DMS153 (cell line): Measurements from ENCODE around the gene CALR3.
"Not testable (repeated sequence)": the region's sequence is repeated elsewhere in the genome, so short reads cannot be mapped to it uniquely, and the experiment has no call there.

Experiments
- DNase-seq: peaks from one replicate; lab custom pipeline; 2025; lab: John Stamatoyannopoulos, UW

Gene CALR3

DNA sequence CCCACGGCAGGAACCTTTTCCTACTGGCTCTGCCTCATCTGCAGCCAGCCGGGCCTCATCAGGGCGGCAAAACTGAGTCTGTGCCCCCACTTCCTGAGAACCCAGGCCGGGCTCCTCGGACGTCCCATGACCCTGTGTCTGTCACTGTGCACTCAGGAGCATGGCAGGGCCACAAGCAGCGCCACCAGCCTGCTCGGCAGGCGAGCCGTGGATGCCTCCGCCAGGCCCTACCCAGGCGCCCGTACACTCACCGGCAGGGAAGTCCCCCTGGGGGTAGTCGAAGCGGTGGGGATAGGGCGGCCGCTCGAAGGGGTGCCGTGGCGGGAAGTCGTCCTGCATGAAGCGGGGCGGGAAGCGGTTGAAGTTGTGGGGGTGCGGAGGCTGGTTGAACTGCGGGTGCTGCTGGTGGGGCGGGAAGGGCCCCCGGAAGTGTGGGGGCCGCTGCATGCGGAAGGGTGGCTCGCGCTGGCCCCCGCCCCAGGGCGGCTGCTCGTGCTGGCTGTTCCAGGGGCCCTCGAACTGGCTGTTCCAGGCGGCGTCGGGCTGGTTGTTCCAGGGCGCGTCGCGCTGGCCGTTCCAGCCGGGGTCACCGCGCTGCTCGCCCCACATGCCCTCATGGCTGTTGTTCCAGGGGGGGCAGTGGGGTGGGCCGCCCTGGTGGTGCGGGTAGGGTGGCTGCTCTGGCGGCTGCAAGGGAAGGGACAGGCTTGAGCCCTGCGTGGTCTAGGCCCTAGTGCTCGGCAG lies 29.2 kb upstream of the CALR3 start:
- DNase-seq = no peak

GRCh38 chr19:16522559-16523377 lies 26.8 kb upstream of the CALR3 start:
- no peak for DNase-seq

DNA sequence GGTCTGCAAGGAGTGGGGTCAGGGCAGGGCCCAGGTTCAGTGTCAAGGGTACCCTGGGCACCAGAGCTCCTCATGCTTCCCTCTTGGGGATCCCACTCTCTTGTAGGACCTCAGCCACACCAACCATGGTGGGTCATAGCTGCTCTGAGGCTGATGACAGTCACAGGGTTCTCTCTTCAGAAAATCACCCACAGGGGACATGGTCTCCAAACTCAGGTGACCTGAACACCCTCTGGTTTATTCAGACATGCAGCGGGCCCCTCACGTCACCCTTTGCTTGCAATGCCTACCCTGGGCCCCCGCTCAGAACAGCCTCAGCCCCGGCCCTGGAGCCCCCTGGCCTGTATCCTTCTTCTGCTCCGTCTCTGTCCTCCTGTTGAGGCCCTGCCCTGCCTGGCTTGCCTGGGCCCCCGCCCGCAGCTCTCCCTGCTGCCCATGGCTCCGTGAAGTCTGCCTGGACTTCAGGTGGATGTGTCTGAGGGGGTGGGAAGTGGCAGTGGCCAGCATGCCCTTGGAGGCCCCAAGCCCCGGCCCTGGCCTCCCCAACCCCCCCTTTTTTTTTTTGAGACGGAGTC lies 25.8 kb upstream of the CALR3 start:
- no peak for DNase-seq

DNA sequence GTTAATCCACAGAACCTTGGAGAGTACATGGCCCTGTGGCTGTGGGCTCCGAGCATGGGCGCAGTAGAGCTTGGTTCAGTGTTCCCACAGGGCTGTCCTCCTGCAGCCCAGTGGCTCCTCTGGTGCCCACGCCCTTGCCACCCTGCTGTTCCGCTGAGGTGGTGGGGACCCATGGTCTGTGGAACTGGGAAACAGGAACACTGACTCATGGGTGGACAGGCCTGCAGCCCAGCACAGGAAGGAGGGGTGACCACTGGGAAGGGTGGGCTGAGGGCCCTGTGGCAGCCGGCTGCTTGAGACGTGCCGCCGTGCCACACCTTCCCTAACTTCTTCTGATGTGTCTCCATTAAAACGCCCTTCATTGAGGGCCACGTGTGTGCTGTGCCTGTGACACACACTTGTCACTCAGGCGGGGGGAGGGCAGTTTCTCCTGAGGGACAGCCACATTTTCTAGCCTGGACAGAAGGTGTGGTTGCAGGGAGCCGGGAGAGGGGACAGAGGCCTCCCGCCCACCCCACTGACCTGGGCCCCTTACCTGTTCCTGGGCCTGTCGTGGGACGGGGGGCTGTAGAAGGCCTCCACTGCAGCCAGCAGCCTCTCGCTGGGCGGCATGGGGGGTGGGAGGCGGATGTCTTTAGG lies 25.1 kb upstream of the CALR3 start:
- DNase-seq = no peak

GRCh38 chr19:16520074-16520973 lies 24.4 kb upstream of the CALR3 start:
- DNase-seq = no peak

GRCh38 chr19:16519230-16519687 lies 23.3 kb upstream of the CALR3 start:
- no peak for DNase-seq

GRCh38 chr19:16518483-16519229 lies 22.7 kb upstream of the CALR3 start:
- DNase-seq = no peak

DNA sequence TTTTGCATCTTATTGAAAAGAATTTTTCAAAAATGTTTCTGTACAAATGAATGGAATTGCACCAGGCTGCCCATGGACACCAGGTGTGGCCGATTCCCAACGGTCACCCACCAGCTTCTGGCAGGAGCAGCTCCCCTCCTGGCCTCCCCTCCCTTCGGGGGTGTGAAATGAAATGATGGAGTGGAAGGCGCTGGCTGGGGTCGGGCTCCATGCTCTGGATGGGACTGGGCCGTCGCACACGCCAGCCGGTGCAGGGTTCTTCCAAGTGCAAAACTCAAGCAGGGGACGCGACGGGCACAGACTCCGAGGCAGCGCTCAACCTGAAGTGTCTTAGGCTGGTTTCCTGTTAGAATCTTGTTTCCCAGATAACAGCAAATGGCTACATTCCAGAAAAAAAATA lies 22.1 kb upstream of the CALR3 start:
- DNase-seq = no peak

DNA sequence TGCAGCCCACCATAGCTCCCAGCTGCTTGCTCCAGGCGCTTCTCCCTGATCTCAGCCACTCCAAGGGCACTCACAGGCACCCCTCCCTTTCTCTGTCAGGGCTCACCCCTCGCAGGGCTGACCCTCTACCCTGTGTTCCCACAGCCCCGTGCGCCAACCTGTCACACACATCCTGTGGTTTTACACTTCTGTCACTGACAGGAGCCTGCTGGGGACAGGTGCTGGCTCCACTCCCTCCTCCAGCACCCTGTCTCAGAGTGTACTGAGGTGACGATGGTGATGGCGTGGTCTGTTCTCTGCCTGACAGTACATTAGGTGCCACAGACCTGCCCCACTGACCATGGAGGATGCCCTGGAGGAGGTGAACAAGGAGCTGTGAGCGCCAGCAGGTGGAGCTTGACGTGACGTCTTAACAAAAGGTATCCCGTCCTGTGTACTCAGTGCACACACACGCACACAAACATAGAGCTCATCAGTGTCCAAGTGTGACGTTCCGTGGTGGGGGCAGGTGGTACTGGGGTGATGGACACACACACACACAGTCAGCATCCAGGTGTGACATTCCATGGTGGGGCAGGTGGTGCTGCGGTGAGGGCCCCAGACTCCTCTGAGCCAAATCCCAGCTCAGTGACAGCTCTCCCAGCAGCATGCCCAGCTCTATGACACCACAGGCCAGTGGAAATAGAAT lies 21.1 kb upstream of the CALR3 start:
- no peak for DNase-seq

DNA sequence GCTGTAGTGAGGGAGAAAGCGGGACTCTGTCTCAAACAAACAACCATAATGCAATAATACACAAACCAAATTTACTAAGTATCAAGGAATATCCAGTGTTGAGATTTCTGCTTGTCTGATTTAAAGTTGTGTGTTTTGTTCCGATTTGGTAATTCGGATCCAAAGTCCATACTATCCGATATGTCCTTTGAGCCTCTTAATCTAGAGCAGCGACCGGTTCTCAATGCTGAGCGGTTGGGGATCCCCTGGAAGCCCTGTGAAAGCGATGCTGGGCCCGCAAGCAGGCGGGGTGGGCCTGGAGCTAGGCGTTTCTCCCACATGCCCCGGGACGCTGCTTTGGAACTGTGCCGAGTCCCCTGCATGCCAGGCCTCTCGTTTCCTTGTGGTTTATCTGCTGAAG lies 20.4 kb upstream of the CALR3 start:
- no peak for DNase-seq

- no peak for DNase-seq
Measured at GRCh38 chr19:16514383-16515019, 18.5 kb upstream of the CALR3 start.

- not testable (repeated sequence) for DNase-seq
Measured at GRCh38 chr19:16512611-16513010, 16.6 kb upstream of the CALR3 start.

DNA sequence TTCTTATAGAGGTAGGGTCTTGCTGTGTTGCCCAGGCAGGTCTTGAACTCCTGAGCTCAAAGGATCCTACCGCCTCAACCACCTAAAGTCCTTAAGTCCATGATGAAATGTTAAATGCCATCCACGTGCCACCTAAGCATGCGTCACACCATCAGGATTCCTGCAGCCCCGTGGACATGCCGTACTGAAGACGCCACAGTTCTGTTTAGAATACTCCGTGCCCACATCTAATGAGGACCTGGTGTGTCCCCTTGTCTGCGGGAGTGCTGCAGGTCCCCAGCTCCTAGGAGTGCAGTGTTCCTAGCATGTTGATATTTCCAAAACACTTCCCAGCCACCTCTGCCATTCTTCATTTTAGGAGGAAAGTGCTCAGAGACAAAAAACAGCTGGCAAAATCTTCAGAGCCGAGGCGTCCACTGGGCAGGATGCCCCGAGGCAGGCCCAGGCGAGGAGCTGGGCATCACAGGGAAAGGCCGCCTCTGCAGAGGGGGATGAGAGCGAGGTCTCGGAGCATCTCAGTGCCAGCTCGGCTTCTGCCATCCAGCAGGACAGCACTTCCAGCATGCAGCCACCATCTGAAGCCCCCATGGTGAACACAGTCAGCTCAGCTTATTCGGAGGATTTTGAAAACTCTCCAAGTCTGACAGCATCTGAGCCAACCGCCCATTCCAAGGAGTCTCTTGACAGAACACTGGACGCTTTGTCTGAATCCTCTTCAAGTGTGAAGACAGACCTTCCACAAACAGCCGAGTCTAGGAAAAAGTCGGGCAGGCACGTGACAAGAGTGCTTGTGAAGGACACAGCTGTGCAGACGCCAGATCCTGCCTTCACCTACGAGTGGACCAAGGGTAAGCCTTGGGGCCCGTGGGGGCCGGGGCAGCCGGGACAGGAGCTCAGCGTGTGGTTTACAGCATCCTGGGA lies 13.4 kb upstream of the CALR3 start:
- no peak for DNase-seq

- DNase-seq = no peak
Measured at GRCh38 chr19:16508546-16508945, 12.6 kb upstream of the CALR3 start.

- DNase-seq = no peak
Measured at GRCh38 chr19:16506961-16507360, 11.0 kb upstream of the CALR3 start.

DNA sequence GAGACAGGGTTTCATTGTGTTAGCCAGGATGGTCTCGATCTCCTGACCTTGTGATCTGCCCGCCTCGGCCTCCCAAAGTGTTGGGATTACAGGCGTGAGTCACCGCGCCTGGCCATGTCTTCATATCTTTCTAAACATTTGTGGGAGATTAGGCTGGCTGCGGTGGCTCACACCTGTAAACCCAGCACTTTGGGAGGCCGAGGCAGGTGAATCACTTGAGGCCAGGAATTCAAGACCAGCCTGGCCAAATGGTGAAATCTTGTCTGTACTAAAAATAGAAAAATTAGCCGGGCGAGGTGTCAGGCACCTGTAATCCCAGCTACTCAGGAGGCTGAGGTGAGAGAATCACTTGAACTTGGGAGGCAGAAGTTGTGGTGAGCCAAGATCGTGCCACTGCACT lies 10.2 kb upstream of the CALR3 start:
- not testable (repeated sequence) for DNase-seq

- no peak for DNase-seq
Measured at GRCh38 chr19:16504271-16504670, 8.3 kb upstream of the CALR3 start.

DNA sequence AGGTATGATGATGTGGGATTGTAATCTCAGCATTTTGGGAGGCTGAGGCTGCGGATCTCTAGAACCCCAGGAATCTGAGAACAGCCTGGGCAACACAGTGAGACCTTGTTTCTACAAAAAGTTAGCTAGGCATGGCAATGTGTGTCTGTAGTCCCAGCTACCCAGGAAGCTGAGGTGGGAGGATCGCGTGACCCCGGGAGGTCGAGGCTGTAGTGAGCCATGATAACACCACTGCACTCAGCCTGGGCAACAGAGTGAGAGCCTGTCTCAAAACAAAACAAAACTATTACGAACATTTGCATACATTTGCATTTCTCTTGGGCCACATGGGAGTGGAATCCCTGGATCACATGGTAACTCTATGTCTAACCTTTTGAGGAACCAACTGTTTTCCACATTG lies 1.9 kb upstream of the CALR3 start:
- DNase-seq = no peak

GRCh38 chr19:16497042-16497441 lies 1.1 kb upstream of the CALR3 start:
- no peak for DNase-seq
